Omental fat pad (tissue), 4 donors: Measurements from ENCODE around the gene ALOX5AP. TPM values are rescaled to one million over a fixed set of nuclear protein-coding genes. Genes with fewer than 3 reads are reported as not detected.

ENCODE experiments used
- ATAC-seq: fragments of 150-250 bp; one replicate; pipeline ENCODE4 v1.9.1; 2016; ENCODE audit warnings: mild to moderate bottlenecking, moderate library complexity; ENCODE audit not compliant: low FRiP score
- DNase-seq: peaks from one replicate; pipeline ENCODE4 v3.0.0-alpha.2; 2019; ENCODE audit warnings: low spot score
- total RNA-seq, 4 donors: library from RNA; depleted of rRNA; stranded (reverse); fragments of >200 nt; gene quantifications; one replicate each; pipeline ENCODE4 v1.1.0, GENCODE V29; 2016
- TF ChIP-seq, protein P1 (sequence below), 3 donors: fragments of 450-650 bp; IDR thresholded peaks; one replicate each; pipeline ENCODE4 v1.5.1; 2016 to 2017; ENCODE audit warnings: antibody characterized with exemption in 3 of 3, mild to moderate bottlenecking in 3 of 3, moderate library complexity in 2 of 3

The ALOX5AP gene
- total RNA-seq, 4 donors from 2014 or later: 45.0 to 109 (median 58.8) TPM

GRCh38 chr13:30796631-30797601, 61.6 kb downstream of the ALOX5AP start:
- TF ChIP-seq, protein P1, sequence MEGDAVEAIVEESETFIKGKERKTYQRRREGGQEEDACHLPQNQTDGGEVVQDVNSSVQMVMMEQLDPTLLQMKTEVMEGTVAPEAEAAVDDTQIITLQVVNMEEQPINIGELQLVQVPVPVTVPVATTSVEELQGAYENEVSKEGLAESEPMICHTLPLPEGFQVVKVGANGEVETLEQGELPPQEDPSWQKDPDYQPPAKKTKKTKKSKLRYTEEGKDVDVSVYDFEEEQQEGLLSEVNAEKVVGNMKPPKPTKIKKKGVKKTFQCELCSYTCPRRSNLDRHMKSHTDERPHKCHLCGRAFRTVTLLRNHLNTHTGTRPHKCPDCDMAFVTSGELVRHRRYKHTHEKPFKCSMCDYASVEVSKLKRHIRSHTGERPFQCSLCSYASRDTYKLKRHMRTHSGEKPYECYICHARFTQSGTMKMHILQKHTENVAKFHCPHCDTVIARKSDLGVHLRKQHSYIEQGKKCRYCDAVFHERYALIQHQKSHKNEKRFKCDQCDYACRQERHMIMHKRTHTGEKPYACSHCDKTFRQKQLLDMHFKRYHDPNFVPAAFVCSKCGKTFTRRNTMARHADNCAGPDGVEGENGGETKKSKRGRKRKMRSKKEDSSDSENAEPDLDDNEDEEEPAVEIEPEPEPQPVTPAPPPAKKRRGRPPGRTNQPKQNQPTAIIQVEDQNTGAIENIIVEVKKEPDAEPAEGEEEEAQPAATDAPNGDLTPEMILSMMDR (IDR thresholded peaks at IDR 0.05): no peak
- DNase-seq: no peak

GRCh38 chr13:30797847-30798535, 62.6 kb downstream of the ALOX5AP start:
- ATAC-seq (no peak), DNase-seq (no peak)
- TF ChIP-seq, protein P1 (IDR thresholded peaks at IDR 0.05): no peak

More at GRCh38 chr13:30796631-30797601, 61.6 kb downstream of the ALOX5AP start:
- ATAC-seq: no peak

GRCh38 chr13:30798776-30799355, 63.5 kb downstream of the ALOX5AP start:
- TF ChIP-seq, protein P1 (IDR thresholded peaks at IDR 0.05): no peak
- DNase-seq (no peak), ATAC-seq (no peak)

DNA sequence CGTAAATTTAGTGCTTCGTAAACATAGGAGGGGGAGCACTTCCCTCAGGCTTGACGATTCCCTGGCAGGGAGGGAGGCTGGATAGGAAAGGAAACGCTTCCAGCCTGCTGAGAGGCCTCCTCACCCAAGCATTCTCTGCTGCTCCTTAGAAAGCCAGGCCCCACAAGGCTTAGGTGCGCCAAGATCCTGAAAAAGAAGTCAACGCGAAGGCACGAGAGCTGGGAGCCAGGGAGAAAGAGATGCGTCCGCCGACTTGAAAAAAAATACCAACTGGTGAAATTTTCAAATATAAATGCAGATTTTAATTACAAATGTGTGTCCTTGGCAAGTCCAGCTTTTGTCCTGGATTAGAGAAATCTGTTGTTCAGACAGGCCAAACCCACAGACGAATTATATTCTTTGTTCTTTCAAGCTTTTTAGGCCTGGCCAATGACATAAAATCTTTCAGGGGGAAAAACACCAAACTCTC, 64.0 kb downstream of the ALOX5AP start:
- ATAC-seq (no peak), DNase-seq (no peak)

DNA sequence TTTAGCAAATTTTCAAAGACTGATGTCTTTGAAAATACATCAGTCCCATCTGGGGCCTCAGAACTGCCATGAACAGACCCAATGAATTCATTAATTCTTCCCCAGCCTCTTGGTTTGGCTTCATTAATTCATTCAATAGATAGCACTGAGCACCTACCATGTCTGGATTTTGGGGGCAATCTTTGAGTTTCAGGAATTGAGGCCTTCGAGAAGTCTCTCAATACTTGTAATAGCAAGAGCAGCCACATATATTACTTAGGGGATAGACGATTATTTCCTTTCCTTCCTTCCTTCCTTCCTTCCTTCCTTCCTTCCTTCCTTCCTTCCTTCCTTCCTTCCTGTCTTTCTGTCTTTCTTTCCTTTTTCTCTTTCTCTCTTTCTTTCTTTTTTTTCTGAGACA, 64.8 kb downstream of the ALOX5AP start:
- TF ChIP-seq, protein P1 (IDR thresholded peaks at IDR 0.05): no peak
- ATAC-seq (no peak), DNase-seq (no peak)

More for the DNA sequence above, 64.0 kb downstream of the ALOX5AP start:
- TF ChIP-seq, protein P1 (IDR thresholded peaks at IDR 0.05): no peak

- DNase-seq (no peak), ATAC-seq (peak; percentile 3)
- TF ChIP-seq, protein P1 (IDR thresholded peaks at IDR 0.05): no peak
These were observed 67.2 kb downstream of the ALOX5AP start for GRCh38 chr13:30802501-30802900.
